Fibroblast of lung (primary cell): ENCODE measurements around the gene NSMCE3.

Experiments used
- EZH2 ChIP-seq: IDR thresholded peaks from 2 replicates; pipeline ENCODE4 v1.5.1; 2012; ENCODE audit warnings: low read length, control low read depth, mild to moderate bottlenecking; ENCODE audit errors: missing control alignments
- TF ChIP-seq, protein P1 (sequence below), 2 donors: IDR thresholded peaks in 1 of 2; conservative IDR thresholded peaks in 1 of 2; 1 replicate in 1 of 2; 2 replicates in 1 of 2; pipeline ENCODE4 v1.5.1; 2011 to 2012; ENCODE audit warnings: low read length in 2 of 2, control low read depth in 1 of 2, inconsistent platforms in 1 of 2, low read depth in 1 of 2, mild to moderate bottlenecking in 1 of 2

DNA sequence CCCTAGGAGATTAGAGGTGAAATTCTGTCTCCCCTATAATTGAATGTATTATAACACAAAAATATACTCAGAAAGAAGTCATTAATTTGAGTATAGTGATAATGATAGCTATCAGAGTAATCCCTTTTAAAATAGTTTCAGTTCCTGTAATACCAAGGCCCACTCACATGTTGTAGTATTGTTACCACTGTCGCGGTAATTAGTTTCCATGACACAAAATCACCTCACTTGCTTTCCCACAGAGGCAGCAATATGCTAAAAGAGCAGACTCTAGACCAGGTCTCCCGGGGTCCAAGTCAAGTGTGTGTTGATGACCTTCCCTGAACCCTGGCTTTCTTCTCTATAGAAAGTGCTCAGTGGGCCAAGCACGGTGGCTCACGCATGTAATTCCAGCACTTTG lies 39.5 kb upstream of the NSMCE3 start:
- TF ChIP-seq, protein P1, sequence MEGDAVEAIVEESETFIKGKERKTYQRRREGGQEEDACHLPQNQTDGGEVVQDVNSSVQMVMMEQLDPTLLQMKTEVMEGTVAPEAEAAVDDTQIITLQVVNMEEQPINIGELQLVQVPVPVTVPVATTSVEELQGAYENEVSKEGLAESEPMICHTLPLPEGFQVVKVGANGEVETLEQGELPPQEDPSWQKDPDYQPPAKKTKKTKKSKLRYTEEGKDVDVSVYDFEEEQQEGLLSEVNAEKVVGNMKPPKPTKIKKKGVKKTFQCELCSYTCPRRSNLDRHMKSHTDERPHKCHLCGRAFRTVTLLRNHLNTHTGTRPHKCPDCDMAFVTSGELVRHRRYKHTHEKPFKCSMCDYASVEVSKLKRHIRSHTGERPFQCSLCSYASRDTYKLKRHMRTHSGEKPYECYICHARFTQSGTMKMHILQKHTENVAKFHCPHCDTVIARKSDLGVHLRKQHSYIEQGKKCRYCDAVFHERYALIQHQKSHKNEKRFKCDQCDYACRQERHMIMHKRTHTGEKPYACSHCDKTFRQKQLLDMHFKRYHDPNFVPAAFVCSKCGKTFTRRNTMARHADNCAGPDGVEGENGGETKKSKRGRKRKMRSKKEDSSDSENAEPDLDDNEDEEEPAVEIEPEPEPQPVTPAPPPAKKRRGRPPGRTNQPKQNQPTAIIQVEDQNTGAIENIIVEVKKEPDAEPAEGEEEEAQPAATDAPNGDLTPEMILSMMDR (conservative IDR thresholded peaks at IDR 0.05 in 1 of 2, IDR thresholded peaks at IDR 0.05 in 1 of 2; ENCODE audit: low read depth in 1 of 2, low read length in 2 of 2) = no peak
- no peak for TF ChIP-seq EZH2
